Right renal pelvis (tissue), 4 donors: ENCODE data around the gene MUC5B. TPM values are rescaled to one million over a fixed set of nuclear protein-coding genes. Genes with fewer than 3 reads are reported as not detected.
"Not testable (repeated sequence)": the region's sequence is repeated elsewhere in the genome, so short reads cannot be mapped to it uniquely, and the experiment has no call there.

Source experiments
- DNase-seq, 4 donors: peaks; one replicate each; pipeline ENCODE4 v3.0.0-alpha.2; 2013; ENCODE audit warnings: low read depth in 4 of 4, low spot score in 3 of 4, missing footprints in 1 of 4
- polyA plus RNA-seq, 4 donors: library from polyadenylated mRNA; unstranded; fragments of 120-200 nt; gene quantifications; one replicate each; pipeline ENCODE4 v1.2.1, GENCODE V29; 2013; ENCODE audit not compliant: insufficient read length in 4 of 4

Gene MUC5B
- polyA plus RNA-seq, 4 donors, result 0.01 to 0.05 (median 0.04) TPM; not detected in 1

GRCh38 chr11:1242751-1243150 lies 19.9 kb downstream of the MUC5B start:
- not testable (repeated sequence) for DNase-seq

GRCh38 chr11:1243521-1243920 lies 20.7 kb downstream of the MUC5B start:
- not testable (repeated sequence) for DNase-seq

GRCh38 chr11:1244557-1244956 lies 21.7 kb downstream of the MUC5B start:
- not testable (repeated sequence) for DNase-seq

DNA sequence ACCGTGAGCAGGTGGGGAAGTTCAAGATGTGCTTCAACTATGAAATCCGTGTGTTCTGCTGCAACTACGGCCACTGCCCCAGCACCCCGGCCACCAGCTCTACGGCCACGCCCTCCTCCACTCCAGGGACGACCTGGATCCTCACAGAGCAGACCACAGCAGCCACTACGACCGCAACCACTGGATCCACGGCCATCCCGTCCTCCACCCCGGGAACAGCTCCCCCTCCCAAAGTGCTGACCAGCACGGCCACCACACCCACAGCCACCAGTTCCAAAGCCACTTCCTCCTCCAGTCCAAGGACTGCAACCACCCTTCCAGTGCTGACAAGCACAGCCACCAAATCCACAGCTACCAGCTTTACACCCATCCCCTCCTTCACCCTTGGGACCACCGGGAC lies 22.9 kb downstream of the MUC5B start:
- DNase-seq, result not testable (repeated sequence)

- DNase-seq, result not testable (repeated sequence)
These were observed 23.4 kb downstream of the MUC5B start for GRCh38 chr11:1246301-1246700.

DNA sequence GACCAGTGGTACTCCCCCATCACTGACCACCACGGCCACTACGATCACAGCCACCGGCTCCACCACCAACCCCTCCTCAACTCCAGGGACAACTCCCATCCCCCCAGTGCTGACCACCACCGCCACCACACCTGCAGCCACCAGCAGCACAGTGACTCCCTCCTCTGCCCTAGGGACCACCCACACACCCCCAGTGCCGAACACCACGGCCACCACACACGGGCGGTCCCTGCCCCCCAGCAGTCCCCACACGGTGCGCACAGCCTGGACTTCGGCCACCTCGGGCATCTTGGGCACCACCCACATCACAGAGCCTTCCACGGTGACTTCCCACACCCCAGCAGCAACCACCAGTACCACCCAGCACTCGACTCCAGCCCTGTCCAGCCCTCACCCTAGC lies 24.2 kb downstream of the MUC5B start:
- not testable (repeated sequence) for DNase-seq

- DNase-seq, result not testable (repeated sequence)
These were observed 26.1 kb downstream of the MUC5B start for GRCh38 chr11:1248951-1249350.

DNA sequence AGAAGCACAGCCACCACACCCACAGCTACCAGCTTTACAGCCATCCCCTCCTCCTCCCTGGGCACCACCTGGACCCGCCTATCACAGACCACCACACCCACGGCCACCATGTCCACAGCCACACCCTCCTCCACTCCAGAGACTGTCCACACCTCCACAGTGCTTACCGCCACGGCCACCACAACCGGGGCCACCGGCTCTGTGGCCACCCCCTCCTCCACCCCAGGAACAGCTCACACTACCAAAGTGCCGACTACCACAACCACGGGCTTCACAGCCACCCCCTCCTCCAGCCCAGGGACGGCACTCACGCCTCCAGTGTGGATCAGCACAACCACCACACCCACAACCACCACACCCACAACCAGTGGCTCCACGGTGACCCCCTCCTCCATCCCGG lies 27.5 kb downstream of the MUC5B start:
- DNase-seq, result not testable (repeated sequence)

GRCh38 chr11:1251236-1251770 lies 28.4 kb downstream of the MUC5B start:
- DNase-seq, result no peak

DNA sequence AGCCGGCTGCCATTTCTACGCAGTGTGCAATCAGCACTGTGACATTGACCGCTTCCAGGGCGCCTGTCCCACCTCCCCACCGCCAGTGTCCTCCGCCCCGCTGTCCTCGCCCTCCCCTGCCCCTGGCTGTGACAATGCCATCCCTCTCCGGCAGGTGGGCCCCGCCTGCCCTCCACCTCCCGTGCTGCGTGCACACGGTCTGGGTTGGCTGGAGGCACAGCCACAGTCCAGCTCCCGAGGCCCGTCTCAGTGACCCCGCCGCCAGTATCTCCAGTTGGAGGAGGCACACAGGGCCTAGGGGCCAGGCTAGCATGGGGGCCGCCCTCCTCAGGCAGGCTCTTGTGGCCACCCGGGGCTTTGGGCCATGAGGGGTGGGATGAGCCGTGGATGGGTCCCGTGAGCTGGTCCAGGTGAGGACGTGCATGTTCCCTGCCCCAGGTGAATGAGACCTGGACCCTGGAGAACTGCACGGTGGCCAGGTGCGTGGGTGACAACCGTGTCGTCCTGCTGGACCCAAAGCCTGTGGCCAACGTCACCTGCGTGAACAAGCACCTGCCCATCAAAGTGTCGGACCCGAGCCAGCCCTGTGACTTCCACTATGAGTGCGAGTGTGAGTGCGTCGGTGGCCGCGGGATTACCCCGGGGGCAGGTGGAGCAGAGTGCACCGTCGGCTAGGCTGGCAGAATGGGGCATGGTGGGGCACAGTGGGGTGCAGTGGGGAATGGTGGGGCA lies 29.7 kb downstream of the MUC5B start:
- no peak for DNase-seq

- no peak for DNase-seq
These were observed 30.2 kb downstream of the MUC5B start for GRCh38 chr11:1253103-1253485.

- no peak for DNase-seq
These were observed 31.3 kb downstream of the MUC5B start for GRCh38 chr11:1254086-1254648.

- no peak for DNase-seq
These were observed 31.9 kb downstream of the MUC5B start for GRCh38 chr11:1254733-1255132.

DNA sequence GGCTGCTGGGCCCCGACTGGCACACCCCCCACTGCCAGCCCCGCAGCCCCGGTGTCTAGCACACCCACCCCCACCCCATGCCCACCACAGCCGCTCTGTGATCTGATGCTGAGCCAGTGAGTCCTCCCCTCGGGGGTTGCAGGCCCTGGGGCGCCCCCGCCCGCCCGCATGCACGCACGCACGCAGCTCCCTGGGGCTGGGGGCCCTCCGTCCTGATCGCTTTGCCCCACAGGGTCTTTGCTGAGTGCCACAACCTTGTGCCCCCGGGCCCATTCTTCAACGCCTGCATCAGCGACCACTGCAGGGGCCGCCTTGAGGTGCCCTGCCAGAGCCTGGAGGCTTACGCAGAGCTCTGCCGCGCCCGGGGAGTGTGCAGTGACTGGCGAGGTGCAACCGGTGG lies 32.3 kb downstream of the MUC5B start:
- DNase-seq, result no peak

GRCh38 chr11:1256257-1257045 lies 33.6 kb downstream of the MUC5B start:
- DNase-seq, result no peak

- DNase-seq, result no peak
These were observed 34.5 kb downstream of the MUC5B start for GRCh38 chr11:1257366-1257765.

- DNase-seq, result no peak
These were observed 35.0 kb downstream of the MUC5B start for GRCh38 chr11:1257916-1258315.

DNA sequence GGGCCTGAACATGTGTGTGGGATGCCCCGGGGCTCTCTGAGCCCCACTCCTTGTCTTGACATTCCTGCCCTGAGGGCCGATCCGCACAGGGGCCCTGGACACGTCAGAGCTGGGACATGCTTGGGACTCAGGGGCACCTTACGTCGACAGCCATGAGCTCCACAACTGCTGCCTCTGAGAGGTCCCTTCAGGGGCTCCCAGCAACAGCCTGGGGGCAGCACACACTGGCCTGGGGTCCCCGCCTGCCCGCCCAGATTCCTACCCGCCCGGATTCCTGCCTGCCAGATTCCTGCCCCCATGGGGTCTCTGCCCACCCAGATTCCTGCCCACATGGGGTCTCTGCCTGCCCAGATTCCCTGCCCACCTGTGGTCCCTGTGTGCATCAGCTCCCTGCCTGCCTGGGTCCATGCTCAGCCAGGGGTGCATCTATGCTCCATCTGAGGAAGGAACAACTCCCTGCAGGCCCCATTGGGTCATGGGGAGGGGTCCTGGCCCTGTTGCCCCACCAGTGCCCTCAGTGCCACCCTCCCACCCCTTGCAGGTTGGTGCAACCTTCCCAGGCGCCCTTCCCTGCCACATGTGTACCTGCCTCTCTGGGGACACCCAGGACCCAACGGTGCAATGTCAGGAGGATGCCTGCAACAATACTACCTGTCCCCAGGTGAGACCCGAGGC lies 35.7 kb downstream of the MUC5B start:
- no peak for DNase-seq

DNA sequence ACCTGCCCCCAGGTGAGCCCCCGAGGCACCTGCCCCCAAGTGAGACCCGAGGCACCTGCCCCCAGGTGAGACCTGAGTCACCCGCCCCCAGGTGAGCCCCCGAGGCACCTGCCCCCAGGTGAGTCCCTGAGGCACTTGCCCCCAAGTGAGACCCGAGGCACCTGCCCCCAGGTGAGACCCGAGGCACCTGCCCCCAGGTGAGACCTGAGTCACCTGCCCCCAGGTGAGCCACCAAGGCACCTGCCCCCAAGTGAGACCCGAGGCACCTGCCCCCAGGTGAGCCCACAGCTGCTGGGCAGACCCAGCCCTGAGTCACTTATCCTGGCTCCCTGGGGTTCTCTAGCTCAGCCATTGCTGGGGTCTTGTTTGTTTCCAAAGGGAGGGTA lies 36.2 kb downstream of the MUC5B start:
- DNase-seq, result no peak

DNA sequence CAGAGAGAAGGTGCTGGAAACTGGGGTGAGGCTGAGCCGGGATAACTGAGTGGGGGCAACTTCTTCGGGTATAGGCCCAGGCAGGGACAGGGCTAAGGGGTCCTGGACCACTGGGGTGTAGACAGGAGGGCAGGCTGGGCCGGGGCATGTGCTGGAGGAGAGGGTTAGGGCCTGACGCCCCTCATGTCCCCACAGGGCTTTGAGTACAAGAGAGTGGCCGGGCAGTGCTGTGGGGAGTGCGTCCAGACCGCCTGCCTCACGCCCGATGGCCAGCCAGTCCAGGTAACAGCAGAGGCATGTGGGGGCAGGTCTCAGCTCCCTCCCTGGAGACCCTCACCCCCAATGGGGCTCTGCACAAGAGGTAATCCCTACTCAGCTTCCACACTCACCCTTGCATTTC lies 36.7 kb downstream of the MUC5B start:
- DNase-seq, result no peak

DNA sequence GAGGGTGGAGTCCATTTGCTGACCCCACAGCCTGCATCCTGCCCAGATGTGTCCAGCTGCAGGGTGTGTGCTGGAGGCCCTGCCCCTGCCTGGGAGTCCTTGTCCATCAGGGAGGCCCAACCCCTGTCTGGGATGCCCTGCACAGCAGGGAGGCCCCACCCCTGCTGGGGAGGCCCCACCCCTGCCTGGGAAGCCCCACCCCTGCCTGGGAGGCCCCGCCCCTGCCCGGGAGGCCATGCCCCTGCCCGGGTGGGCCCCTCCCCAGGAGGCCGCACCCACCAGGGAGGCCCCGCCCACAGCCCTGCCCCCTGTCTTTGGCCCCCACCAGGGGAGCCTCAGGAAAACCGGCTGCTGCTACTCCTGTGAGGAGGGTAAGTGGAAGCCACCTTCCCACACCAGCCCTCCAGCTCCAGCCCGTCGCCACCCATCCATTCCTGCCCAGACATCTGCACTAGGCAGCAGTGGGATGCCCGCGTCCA lies 37.2 kb downstream of the MUC5B start:
- no peak for DNase-seq
